ENCODE results near the gene CACNG8.

GRCh38 chr19:53999694-54000093 lies 37.0 kb downstream of the CACNG8 start:
- TF ChIP-seq CTCF (IDR thresholded peaks at IDR 0.05; ENCODE audit: poor library complexity) (no peak), EZH2 (IDR thresholded peaks at IDR 0.05; ENCODE audit: borderline replicate concordance) (no peak)

Data from hepatocyte (in vitro differentiated cells).